ENCODE measurements around the gene CHN1.

Gene CHN1

GRCh38 chr2:174863183-174863582, 142.0 kb downstream of the CHN1 start:
- FAIRE-seq, result no peak

GRCh38 chr2:174859563-174860169, 145.5 kb downstream of the CHN1 start:
- FAIRE-seq, result no peak

DNA sequence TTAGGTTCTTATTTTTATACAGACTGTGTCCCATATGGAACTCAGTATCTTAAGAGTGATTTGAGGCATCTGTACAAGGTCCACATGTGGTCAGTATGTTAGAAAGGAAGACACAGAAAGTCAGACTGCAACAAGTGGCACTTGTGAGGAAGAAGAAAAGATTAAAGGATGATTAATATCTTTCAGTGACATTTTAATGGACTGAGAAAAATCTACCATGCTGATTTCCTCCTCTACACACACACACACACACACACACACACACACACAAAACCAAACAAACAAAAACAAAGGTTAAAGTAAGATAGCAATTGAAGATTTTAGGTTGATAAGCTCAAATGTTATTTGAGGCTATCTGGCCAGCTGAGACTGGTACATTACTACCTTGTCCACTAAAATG, 146.4 kb downstream of the CHN1 start:
- no peak for FAIRE-seq

DNA sequence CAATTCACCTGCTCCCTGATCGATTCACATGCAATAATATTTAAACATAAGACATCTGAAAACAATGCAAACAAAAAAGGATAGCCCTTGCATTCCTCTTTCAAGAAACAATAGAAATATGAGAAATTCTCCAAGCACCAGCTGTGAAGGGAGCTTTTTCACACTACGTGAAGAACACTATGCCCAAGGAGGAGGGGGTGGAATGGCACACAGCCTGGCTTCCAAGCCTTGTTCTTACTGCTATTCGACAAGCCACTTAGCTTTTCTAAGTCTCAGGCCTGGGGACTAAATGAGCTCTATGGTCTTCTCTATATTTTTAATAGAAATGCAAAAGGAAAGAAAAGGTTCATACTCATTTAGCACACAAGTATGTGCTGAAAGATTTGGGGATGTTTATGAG, 148.7 kb downstream of the CHN1 start:
- FAIRE-seq, result no peak

- no peak for FAIRE-seq
Measured at GRCh38 chr2:174846941-174847938, 157.9 kb downstream of the CHN1 start.

DNA sequence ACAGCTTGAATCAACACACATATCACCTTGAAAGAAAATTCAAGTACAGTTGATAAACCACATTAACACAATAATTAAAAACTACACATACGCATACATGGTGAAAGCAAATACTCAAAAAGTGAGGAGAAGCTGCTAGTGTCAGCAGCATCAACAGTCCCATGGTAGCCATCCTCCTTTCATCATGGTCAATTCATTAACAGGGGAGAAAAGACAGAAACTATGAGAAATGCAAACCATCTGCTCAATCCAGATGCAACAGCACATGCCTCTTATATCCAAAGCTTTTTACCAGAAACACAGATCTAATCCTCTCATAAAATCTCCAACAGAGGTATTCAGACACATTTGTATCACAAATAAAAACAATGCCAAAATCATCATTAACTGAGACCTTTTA, 159.0 kb downstream of the CHN1 start:
- no peak for FAIRE-seq

- no peak for FAIRE-seq
Measured at GRCh38 chr2:174844295-174844708, 160.9 kb downstream of the CHN1 start.

GRCh38 chr2:174842496-174842895, 162.7 kb downstream of the CHN1 start:
- FAIRE-seq, result no peak

- FAIRE-seq, result no peak
Measured at GRCh38 chr2:174841936-174842335, 163.2 kb downstream of the CHN1 start.

GRCh38 chr2:174841350-174841749, 163.8 kb downstream of the CHN1 start:
- FAIRE-seq, result no peak

GRCh38 chr2:174840436-174840835, 164.7 kb downstream of the CHN1 start:
- FAIRE-seq, result no peak

DNA sequence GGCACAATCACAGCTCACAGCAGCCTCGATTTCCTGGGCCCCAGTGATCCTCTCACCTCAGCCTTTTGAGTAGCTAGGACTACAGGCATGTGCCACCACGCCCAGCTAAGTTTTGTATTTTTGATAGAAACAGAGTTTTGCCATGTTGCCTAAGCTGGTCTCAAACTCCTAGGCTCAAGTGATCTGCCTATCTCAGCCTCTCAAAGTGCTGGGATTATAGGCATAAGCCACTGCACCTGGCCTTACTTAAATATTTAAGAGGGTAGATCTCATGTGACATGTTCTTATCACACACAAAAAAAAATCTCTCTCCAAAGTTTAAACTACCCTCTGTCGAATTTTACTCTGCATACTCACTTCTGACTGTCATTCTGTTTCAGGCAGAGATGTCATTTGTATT, 165.5 kb downstream of the CHN1 start:
- FAIRE-seq, result no peak

- no peak for FAIRE-seq
Measured at GRCh38 chr2:174836995-174837390, 168.2 kb downstream of the CHN1 start.

DNA sequence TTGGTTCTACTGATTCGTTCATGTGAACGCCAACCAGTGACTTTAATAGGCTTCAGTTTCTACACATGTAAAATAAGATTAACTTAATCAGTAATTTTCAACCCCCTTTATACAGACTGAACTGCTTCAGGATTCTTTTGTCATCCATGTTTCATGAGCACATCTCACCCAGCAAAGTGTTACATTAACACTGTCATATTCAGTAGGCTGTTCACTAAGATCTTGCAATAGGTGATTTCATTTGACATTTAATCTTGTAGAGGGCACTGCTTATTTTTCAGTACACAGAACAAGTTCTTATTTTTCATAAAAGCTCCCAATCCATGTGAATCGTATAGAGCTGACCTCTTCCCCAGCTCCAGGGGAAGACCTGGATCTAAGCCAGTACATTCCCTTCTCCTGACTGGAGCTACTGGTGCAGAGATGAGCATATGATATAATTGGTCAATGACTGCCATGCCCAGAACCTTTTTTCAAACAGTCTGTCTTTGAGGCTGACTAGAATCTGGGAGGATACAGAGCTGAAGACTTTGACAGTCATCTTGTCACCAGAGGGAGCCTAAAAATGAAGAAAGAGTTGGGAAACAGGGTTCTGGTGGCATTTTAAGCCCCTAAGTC, 168.7 kb downstream of the CHN1 start:
- no peak for FAIRE-seq

DNA sequence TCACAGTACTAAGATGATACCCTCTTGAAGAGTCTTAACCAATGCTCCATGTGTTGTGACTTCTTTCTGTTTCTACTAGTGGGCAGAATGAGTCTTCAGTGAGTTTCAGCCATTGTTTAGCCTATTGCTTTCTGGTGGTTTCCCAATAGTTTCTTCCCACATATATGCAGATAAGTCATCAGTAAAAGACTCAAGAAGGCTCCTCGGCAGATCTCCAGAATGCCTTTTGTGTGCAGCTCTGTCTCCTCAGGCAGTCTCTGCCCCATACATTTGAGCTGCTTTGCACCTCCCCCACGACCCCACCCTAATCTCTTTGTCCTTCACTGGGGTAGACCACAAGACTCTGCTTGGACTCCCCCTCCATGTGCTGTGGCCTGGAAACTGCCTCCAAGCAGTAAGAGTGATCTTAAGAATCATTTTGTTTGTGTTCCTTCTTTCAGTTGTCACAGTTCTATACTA, 169.4 kb downstream of the CHN1 start:
- no peak for FAIRE-seq

DNA sequence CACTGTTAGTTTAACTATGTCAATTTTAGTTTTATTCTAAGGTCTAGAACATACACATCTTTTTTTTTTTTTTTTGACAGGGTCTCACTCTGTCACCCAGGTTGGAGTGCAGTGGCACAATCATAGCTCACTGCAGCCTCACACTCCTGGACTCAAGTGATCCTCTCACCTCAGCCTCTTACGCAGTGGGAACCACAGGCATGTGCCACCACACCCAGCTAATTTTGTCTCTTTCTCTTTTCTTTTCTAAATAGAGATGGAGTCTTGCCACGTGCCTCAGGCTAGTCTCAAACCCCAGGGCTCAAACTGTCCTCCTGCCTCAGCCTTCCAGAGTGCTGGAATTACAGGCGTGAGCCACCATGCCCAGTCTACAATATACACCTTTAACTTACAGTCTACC, 171.4 kb downstream of the CHN1 start:
- no peak for FAIRE-seq

DNA sequence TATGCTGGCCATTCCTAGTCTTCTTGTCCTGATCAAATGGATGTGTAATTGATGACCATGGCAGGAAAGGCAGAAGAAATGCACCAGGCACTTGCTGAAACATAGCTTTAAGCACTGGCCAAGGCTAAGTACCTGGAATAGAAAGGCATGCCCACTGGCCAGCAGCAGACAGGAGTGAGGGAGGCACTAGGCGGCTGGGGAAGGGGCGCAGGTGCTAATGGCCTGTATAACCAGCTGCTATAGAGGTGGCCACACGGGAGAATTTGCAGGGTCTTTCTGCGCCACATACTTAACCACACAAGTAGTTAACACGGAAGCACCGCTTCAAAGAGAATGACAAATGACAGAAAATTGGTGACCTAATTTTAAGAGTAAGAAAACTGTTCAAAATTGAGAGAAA, 174.6 kb downstream of the CHN1 start:
- FAIRE-seq, result no peak

DNA sequence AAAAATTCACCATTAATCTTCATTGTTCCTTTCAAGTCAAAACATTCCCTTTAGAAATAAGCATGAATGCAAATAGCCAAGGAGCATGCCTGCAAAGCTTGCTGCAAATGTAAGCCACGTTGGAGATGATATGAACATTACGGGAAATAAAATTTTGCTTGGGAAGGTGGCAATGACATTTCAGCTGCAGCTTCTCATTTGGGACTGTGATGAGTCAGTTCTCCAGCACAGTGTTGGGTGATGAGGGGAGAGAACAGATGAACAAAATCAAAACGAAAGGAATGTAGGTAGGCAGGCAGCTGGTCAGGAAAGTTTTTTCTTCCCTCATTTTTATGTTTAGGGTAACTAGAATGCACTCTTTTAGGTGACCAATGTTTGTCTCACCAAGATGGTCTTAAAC, 175.6 kb downstream of the CHN1 start:
- FAIRE-seq, result no peak

GRCh38 chr2:174827371-174828369, 177.5 kb downstream of the CHN1 start:
- no peak for FAIRE-seq

DNA sequence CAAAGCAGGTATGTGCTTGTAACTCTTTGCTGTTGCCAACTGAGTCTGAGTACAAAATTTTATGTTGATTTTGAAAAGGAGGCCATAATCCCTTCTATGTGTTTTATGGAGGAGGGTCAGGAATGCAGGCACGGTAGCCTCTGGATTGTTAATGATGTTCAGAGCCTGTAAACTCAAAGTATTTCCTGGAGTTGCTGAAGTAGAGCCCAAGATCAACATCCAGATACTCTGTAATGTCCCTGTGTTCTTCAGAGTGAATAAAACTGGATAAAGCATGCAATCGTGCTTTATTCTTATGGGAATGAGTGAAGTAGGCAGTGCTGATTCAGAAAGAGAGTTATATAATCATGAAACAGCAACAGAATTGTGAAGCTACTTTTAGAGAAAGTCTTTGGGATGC, 179.1 kb downstream of the CHN1 start:
- FAIRE-seq, result no peak

DNA sequence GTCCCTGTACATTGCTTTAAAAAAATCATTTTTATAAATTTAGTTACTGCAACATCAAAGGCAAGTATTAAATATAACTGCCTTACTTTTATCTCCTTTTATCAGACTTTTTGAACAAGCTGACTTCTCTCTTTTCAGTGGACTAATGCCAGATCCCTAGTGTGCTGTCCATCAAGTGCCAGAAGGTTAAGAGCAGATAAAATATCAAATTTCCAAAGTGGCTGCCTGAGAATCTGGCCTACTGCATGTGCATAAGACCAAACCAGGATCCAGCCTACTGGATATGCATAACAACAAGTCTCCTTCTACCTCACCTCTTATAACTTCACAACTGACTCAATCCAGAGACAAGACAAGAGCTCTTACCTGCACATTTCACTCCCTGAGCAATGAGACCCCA, 181.1 kb downstream of the CHN1 start:
- no peak for FAIRE-seq

- no peak for FAIRE-seq
Measured at GRCh38 chr2:174821628-174822027, 183.6 kb downstream of the CHN1 start.

GRCh38 chr2:174820361-174820760, 184.8 kb downstream of the CHN1 start:
- no peak for FAIRE-seq

All from TTC549 (cell line).